Measurements from ENCODE around the gene STKLD1.

Gene STKLD1

GRCh38 chr9:133383438-133383837 lies 7.3 kb downstream of the STKLD1 start:
- DNase-seq (ENCODE audit: extremely low spot score): no peak
- TF ChIP-seq L3MBTL2 (conservative IDR thresholded peaks at IDR 0.05) (no peak), TARDBP (IDR thresholded peaks at IDR 0.05) (0 out of 2 replicates have a peak, but pooled peaks have one; percentile 9)
- CTCF ChIA-PET: no interaction called here
- POLR2A ChIA-PET: no interaction called here

DNA sequence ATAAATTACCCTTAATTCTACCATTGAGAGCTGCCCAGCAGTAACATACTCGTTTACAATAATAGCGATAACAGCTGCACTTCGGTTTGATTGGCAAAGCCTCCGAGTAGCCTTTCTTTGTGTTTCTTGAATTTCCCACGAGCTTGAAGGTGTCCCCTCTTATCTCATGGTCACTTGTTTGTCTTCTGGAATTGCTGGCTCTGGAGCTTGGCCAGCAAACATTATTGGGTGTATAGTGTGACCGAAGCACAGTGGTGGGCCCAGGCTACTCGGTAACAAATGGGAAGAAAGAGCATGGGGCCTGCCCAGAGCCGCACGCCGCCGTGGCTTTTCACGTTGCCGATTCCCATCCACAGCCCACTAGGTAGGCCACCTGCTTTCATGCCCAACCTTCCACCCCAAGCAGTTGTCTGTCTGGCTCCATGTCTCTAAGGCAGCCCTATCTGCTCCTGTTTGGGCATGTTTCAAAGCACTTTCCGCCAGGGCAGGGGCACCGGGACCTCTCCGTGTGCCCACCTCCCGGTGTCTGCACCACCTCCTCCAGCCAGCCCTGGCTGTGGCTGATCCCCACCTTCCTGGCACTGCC lies 8.7 kb downstream of the STKLD1 start:
- DNase-seq (ENCODE audit: extremely low spot score): no peak
- ChIA-PET CTCF (interaction anchor here (0.9 kb wide), 1 partner anchor 25 kb away, joined by 6 read pairs; no protein-coding TSS in a partner anchor), POLR2A (interaction anchor here (2.0 kb wide), 1 partner anchor 10 kb away, joined by 5 read pairs; no protein-coding TSS in a partner anchor)
- TF ChIP-seq ZNF384 (IDR thresholded peaks at IDR 0.05): no peak
- TF ChIP-seq ARNT (IDR thresholded peaks at IDR 0.05): no peak
- TF ChIP-seq FOXM1 (IDR thresholded peaks at IDR 0.05; ENCODE audit: borderline replicate concordance): no peak
- no peak for TF ChIP-seq LEF1 (IDR thresholded peaks at IDR 0.05; ENCODE audit: borderline replicate concordance)
- no peak for TF ChIP-seq BHLHE40 (IDR thresholded peaks at IDR 0.05; ENCODE audit: borderline replicate concordance)
- no peak for TF ChIP-seq FOXA1 (IDR thresholded peaks at IDR 0.05)
- no peak for TF ChIP-seq SUZ12 (IDR thresholded peaks at IDR 0.05)
- no peak for TF ChIP-seq SP1 (IDR thresholded peaks at IDR 0.05)
- TF ChIP-seq TARDBP (IDR thresholded peaks at IDR 0.05): no peak

DNA sequence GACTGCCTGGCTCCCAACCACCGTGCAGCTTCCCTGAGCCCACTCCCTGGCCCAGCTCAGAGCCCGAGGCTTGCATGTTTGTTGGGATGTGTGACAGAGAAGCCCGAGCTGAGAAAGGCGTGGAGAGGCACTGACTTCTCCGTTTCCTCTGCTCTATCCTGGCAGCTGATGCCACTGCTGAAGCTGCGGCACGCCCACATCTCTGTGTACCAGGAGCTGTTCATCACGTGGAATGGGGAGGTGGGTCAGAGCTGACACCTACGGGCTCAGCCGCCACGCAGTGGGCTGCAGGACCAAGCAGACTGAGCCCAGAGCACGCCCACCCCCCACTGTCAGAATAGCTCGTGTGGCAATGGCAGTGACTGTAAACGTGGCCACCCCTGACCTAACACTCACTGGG lies 9.3 kb downstream of the STKLD1 start:
- no peak for DNase-seq (ENCODE audit: extremely low spot score)
- TF ChIP-seq ZNF384 (IDR thresholded peaks at IDR 0.05): no peak
- no peak for TF ChIP-seq ELF4 (IDR thresholded peaks at IDR 0.05)
- TF ChIP-seq TARDBP (IDR thresholded peaks at IDR 0.05): no peak
- no peak for TF ChIP-seq BHLHE40 (IDR thresholded peaks at IDR 0.05; ENCODE audit: borderline replicate concordance)
- TF ChIP-seq HDGF (IDR thresholded peaks at IDR 0.05; ENCODE audit: borderline replicate concordance): no peak
- TF ChIP-seq NFRKB (IDR thresholded peaks at IDR 0.05): no peak
- TF ChIP-seq CTBP1 (IDR thresholded peaks at IDR 0.05; ENCODE audit: borderline replicate concordance): no peak
- TF ChIP-seq ARNT (IDR thresholded peaks at IDR 0.05): no peak
- TF ChIP-seq SP1 (IDR thresholded peaks at IDR 0.05): no peak
- no peak for TF ChIP-seq FOXK2 (IDR thresholded peaks at IDR 0.05)
- TF ChIP-seq LEF1 (IDR thresholded peaks at IDR 0.05; ENCODE audit: borderline replicate concordance): no peak
- TF ChIP-seq, protein P1, sequence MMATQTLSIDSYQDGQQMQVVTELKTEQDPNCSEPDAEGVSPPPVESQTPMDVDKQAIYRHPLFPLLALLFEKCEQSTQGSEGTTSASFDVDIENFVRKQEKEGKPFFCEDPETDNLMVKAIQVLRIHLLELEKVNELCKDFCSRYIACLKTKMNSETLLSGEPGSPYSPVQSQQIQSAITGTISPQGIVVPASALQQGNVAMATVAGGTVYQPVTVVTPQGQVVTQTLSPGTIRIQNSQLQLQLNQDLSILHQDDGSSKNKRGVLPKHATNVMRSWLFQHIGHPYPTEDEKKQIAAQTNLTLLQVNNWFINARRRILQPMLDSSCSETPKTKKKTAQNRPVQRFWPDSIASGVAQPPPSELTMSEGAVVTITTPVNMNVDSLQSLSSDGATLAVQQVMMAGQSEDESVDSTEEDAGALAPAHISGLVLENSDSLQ (IDR thresholded peaks at IDR 0.05): no peak
- no peak for TF ChIP-seq FOXA1 (IDR thresholded peaks at IDR 0.05)
- ChIA-PET CTCF (no interaction called here), POLR2A (interaction anchor here (2.0 kb wide), 1 partner anchor 10 kb away, joined by 5 read pairs; no protein-coding TSS in a partner anchor)

DNA sequence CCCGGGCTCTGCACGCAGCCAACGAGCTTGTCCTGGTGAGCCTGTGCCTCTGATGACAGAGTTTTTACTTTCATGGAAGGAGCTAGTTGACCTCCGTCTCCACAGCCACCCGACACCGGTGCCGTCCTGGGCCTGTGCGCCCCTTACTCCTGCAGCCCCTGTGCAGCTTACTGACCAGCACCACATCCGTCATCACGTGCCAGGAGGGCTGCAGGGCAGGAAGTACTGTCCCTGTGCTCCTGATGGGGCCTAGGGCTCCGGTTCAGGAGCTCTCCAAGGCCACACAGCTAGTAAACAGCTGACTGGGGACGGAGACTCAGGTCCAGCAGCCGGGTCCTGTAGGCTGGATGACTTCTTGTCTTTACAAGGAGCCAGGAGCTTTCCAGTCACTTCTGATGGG lies 10.2 kb downstream of the STKLD1 start:
- CTCF ChIA-PET: interaction anchor here (0.6 kb wide), 1 partner anchor 170 kb away, joined by 4 read pairs; no protein-coding TSS in a partner anchor
- TF ChIP-seq, protein P1 (IDR thresholded peaks at IDR 0.05): no peak
- TF ChIP-seq LEF1 (IDR thresholded peaks at IDR 0.05; ENCODE audit: borderline replicate concordance) (no peak), L3MBTL2 (conservative IDR thresholded peaks at IDR 0.05) (no peak), ELF4 (IDR thresholded peaks at IDR 0.05) (no peak)
- POLR2A ChIA-PET: interaction anchor here (0.9 to 2.0 kb wide), 3 partner anchors 11 to 39 kb away, joined by 3 to 5 read pairs (median 3); partner anchors contain the start of genes MED22, RPL7A and SURF1
- DNase-seq (ENCODE audit: extremely low spot score): no peak

DNA sequence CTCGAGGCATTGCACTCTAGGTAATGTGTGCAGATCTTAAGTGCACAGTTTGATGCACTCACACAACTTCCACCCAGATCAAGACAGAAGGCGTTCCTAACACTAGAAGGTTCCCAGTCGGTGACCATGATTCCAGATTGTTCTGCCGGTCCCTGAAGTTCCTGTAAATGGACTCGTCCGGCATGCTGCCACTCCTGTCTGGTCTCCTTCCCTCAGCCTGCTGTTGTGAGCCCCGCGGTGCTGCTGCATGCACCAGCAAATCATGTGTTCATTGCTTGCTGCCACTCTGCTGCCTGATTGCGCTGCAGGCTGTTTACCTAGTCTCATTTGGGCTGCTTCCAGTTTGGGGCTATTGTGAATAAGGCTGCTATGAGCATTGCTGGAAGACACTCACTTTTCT lies 11.5 kb downstream of the STKLD1 start:
- CTCF ChIA-PET: no interaction called here
- TF ChIP-seq LEF1 (IDR thresholded peaks at IDR 0.05; ENCODE audit: borderline replicate concordance): no peak
- TF ChIP-seq FOXK2 (IDR thresholded peaks at IDR 0.05): no peak
- TF ChIP-seq FOXM1 (IDR thresholded peaks at IDR 0.05; ENCODE audit: borderline replicate concordance): no peak
- TF ChIP-seq, protein P1 (IDR thresholded peaks at IDR 0.05): no peak
- no peak for TF ChIP-seq HDGF (IDR thresholded peaks at IDR 0.05; ENCODE audit: borderline replicate concordance)
- TF ChIP-seq BHLHE40 (IDR thresholded peaks at IDR 0.05; ENCODE audit: borderline replicate concordance): no peak
- no peak for TF ChIP-seq ELF4 (IDR thresholded peaks at IDR 0.05)
- no peak for TF ChIP-seq ZNF384 (IDR thresholded peaks at IDR 0.05)
- TF ChIP-seq SUZ12 (IDR thresholded peaks at IDR 0.05): no peak
- TF ChIP-seq SP1 (IDR thresholded peaks at IDR 0.05): no peak
- no peak for TF ChIP-seq TARDBP (IDR thresholded peaks at IDR 0.05)
- POLR2A ChIA-PET: interaction anchor here (1.2 kb wide), 1 partner anchor 40 kb away, joined by 3 read pairs; the partner anchor contains the start of genes MED22 and RPL7A
- no peak for DNase-seq (ENCODE audit: extremely low spot score)

DNA sequence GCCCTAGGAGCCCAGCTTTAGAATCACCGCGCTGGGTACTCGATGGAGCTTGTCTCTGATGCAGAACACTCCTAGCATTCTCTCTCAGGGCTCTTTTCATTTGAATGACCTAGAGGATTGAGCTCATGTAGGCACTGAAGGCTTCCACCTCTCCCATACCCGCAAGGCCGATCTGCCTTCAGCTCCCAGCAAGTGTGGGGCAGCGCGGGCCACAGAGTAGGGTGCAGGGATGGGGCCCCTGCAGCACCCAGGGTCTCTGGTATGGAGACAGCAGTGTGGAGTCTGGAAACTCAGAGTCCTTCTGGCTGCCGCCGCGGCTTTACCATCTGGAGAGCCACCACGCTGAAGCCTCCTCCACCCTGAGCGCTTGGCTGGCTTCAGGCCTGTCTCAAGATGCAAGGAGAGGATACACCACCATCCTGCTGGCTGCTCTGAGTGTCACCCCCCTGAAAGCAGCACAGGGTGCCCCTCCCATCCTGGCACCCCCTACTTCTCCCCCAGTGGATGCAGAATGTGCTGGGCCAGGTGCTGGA lies 12.9 kb downstream of the STKLD1 start:
- ChIA-PET CTCF (no interaction called here), POLR2A (no interaction called here)
- TF ChIP-seq ZNF384 (IDR thresholded peaks at IDR 0.05): no peak
- DNase-seq (ENCODE audit: extremely low spot score): no peak

DNA sequence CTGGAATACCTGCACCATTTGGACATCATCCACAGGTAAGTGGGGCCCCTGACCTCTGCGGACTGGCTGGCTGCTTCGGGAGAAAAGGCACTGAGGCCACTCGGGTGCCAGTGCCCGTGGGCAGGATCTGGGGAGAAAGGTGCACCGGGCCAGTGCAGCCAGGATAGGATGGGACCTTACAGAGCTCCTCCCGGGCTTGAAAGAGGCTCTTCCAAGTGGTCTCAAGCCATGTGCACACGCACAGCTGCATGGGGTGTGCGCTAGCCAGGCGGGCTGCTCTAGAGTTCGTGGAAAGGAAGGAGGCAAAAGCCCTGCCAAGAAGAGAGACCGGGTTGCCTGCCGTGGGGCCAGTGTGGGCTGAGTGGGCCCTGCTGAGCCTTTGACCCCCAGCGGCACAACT lies 13.4 kb downstream of the STKLD1 start:
- DNase-seq (ENCODE audit: extremely low spot score): no peak
- TF ChIP-seq CTBP1 (IDR thresholded peaks at IDR 0.05; ENCODE audit: borderline replicate concordance) (no peak), L3MBTL2 (conservative IDR thresholded peaks at IDR 0.05) (no peak), FOXK2 (IDR thresholded peaks at IDR 0.05) (no peak), NFRKB (IDR thresholded peaks at IDR 0.05) (no peak), FOXM1 (IDR thresholded peaks at IDR 0.05; ENCODE audit: borderline replicate concordance) (no peak), HDGF (IDR thresholded peaks at IDR 0.05; ENCODE audit: borderline replicate concordance) (no peak), SP1 (IDR thresholded peaks at IDR 0.05) (no peak)
- POLR2A ChIA-PET: no interaction called here
- CTCF ChIA-PET: no interaction called here
